Thyroid gland (tissue), 4 donors: ENCODE results near the gene CHST8.

Experiments used
- POLR2A ChIP-seq, 2 donors: fragments of 450-650 bp; IDR thresholded peaks; one replicate each; pipeline ENCODE4 v1.6.1; 2017; ENCODE audit warnings: antibody characterized with exemption in 2 of 2, mild to moderate bottlenecking in 2 of 2, moderate library complexity in 1 of 2
- TF ChIP-seq, protein P1 (sequence below), 6 experiments: fragments of 200-600 bp in 3 of 6; fragments of 450-650 bp in 3 of 6; sonication (generic) in 3 of 6; IDR thresholded peaks; one replicate each; pipeline ENCODE4 v1.5.1; 2016 to 2019; ENCODE audit warnings: antibody characterized with exemption in 6 of 6, mild to moderate bottlenecking in 2 of 6, inconsistent platforms in 1 of 6, moderate library complexity in 1 of 6

DNA sequence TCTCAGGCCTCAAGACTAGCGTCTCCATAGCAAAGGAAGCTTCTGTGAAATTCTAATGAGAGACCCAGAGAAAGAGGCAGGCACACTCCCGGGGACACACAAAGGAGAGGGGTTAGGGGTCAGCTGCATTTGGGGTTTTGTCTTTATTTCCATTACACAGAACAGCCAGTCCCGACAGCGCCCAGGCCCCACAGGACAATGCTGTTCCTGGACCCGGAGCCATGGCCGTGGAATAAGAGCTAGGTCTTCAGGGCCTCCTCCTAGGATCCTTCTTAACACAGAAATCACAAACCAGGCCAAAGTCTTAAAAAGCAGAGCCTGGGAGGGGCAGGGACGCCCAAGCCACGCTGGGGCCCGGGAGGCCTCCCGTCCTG is 197.7 kb downstream of the CHST8 start:
- TF ChIP-seq, protein P1, sequence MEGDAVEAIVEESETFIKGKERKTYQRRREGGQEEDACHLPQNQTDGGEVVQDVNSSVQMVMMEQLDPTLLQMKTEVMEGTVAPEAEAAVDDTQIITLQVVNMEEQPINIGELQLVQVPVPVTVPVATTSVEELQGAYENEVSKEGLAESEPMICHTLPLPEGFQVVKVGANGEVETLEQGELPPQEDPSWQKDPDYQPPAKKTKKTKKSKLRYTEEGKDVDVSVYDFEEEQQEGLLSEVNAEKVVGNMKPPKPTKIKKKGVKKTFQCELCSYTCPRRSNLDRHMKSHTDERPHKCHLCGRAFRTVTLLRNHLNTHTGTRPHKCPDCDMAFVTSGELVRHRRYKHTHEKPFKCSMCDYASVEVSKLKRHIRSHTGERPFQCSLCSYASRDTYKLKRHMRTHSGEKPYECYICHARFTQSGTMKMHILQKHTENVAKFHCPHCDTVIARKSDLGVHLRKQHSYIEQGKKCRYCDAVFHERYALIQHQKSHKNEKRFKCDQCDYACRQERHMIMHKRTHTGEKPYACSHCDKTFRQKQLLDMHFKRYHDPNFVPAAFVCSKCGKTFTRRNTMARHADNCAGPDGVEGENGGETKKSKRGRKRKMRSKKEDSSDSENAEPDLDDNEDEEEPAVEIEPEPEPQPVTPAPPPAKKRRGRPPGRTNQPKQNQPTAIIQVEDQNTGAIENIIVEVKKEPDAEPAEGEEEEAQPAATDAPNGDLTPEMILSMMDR (IDR thresholded peaks at IDR 0.05) = no peak
- TF ChIP-seq POLR2A (IDR thresholded peaks at IDR 0.05) = no peak
